NCI-H748 (cell line): ENCODE data around the gene PRAMEF17.
"Not testable (repeated sequence)": the region's sequence is repeated elsewhere in the genome, so short reads cannot be mapped to it uniquely, and the experiment has no call there.

Experiments
- DNase-seq: peaks from one replicate; lab custom pipeline; 2025; ENCODE audit not compliant: unreplicated experiment; lab: John Stamatoyannopoulos, UW

The PRAMEF17 gene

GRCh38 chr1:13439104-13439783 lies 49.8 kb downstream of the PRAMEF17 start:
- DNase-seq: not testable (repeated sequence)
